Measurements from ENCODE around the gene RASL12.

Gene RASL12

DNA sequence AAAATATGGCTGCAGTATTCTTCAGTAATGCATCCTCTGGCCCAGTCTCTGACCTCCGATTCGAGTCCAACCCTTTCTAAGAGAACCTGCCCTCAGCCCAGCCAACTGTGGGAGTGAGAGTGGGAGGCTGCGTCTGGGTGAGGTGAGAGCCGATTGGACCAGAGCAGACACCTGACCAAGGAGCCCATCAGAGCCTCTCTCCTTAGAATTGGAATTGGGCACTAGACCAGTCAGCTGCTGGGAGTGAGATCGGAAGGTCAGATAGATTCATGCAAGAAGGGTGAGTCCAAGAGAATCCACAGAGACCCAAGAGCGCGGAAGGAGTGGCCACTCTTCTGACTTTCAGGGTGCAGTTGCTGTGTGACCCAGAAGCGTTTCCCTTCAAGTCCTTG, 10.2 kb downstream of the RASL12 start:
- TF ChIP-seq, protein P1, sequence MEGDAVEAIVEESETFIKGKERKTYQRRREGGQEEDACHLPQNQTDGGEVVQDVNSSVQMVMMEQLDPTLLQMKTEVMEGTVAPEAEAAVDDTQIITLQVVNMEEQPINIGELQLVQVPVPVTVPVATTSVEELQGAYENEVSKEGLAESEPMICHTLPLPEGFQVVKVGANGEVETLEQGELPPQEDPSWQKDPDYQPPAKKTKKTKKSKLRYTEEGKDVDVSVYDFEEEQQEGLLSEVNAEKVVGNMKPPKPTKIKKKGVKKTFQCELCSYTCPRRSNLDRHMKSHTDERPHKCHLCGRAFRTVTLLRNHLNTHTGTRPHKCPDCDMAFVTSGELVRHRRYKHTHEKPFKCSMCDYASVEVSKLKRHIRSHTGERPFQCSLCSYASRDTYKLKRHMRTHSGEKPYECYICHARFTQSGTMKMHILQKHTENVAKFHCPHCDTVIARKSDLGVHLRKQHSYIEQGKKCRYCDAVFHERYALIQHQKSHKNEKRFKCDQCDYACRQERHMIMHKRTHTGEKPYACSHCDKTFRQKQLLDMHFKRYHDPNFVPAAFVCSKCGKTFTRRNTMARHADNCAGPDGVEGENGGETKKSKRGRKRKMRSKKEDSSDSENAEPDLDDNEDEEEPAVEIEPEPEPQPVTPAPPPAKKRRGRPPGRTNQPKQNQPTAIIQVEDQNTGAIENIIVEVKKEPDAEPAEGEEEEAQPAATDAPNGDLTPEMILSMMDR (IDR thresholded peaks at IDR 0.05), result no peak
- Histone ChIP-seq H3K9me3 (no peaks in the 10 kb centered on the region), H3K27ac (no peak overlapping the region), H3K27me3 (peaks cover 14% of the 10 kb centered on the region), H3K4me1 (ENCODE audit: control insufficient read depth in 1 of 2, insufficient read depth in 1 of 2, low read depth in 1 of 2, low read length in 1 of 2) (no peaks in the 10 kb centered on the region), H3K36me3 (no peaks in the 10 kb centered on the region), H3K4me3 (ENCODE audit: low read depth in 1 of 2, low read length in 1 of 2) (no peak overlapping the region)

DNA sequence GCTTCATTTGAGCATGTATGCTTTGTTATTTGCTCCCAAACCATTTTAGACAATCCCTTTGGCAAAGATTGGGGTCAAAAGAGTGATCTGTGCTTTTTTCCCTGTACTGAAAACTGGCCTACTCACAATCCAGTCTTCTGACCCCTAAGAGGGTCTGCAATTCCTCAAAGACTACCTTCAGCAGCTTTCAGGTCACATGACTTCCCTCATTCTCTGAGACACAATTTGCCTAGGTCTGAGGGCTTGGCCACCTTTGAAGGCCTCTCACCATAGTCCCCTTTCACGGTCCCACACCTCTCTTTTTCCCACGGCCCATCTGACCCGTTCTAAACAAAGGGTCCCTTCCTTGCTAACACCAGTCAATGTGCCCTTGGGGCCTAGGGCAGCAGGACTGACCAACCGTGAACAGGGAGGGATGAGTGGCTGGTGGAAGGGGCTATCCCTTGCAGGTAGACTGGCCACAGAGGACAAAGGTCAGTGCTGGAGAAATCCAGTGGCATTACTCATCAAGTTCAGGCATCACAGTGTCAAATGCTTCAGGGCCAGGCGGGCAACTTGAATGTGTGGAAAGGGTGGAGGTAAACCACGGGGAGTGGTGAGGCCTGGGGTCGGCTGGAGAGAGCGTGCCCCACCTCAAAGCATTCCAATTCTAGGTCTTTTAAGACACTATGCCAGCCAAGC, 10.8 kb downstream of the RASL12 start:
- H3K9me3 ChIP-seq, result no peaks in the 10 kb centered on the region
- no peak overlapping the region for H3K27ac ChIP-seq
- H3K36me3 ChIP-seq, result no peaks in the 10 kb centered on the region
- H3K4me3 ChIP-seq (ENCODE audit: low read depth in 1 of 2, low read length in 1 of 2), result no peak overlapping the region
- peaks cover 14% of the 10 kb centered on the region for H3K27me3 ChIP-seq
- TF ChIP-seq, protein P1 (IDR thresholded peaks at IDR 0.05), result no peak
- no peaks in the 10 kb centered on the region for H3K4me1 ChIP-seq (ENCODE audit: control insufficient read depth in 1 of 2, insufficient read depth in 1 of 2, low read depth in 1 of 2, low read length in 1 of 2)

DNA sequence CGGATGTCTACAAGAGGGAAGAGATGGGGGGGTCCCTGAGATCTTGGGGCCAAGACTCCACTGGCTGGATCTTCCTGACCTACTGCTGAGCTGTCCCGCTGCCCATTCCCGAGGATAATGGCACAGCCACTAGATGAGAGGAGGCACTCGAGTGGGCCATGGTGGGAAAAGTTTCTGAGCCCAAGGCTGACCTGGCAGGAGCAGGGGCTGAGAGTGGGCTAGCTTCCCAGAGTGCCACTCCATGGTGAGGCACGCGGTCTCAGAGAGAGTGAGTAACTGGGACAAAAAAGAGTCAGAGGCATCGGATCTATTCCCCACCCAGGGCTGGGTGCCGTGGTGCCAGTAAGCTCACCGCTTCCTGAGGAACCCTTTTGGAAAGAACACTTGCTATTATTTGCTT, 11.7 kb downstream of the RASL12 start:
- no peak overlapping the region for H3K27ac ChIP-seq
- peaks cover 14% of the 10 kb centered on the region for H3K27me3 ChIP-seq
- H3K36me3 ChIP-seq, result no peaks in the 10 kb centered on the region

DNA sequence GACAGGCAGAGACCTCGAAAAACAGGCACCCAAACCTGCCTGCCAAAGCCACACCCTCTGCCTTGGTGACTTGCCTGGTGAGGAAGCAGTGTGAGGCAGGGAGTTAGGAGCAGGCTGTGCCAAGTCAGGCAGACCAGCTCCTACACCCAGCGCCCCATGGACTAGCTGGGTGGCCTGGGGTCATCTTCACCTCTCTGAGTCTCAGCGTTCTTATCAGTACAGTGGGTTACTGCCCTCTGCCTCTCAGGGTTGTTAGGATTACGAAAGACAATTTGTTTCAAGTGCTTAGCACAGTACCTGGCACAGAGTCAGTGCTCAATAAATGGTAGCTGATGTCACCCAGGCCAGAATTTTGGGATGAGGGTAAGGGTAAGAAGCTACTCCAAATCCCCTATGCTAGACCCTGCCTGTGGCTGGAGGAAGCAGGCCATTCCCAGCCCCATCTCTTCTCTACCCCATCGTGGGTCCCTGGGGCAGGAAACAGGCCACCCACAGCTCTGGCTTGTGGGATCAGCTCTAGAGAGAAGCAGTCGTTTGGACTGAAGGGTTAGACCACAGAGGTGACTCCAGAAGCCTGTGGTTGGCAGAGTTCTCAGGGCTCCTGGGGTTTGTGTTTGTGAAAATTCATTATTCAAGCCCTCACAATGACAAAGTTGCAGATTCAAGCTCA, 12.5 kb downstream of the RASL12 start:
- TF ChIP-seq, protein P1 (IDR thresholded peaks at IDR 0.05), result no peak
- Histone ChIP-seq H3K27ac (no peak overlapping the region), H3K4me3 (ENCODE audit: low read depth in 1 of 2, low read length in 1 of 2) (no peak overlapping the region), H3K4me1 (ENCODE audit: control insufficient read depth in 1 of 2, insufficient read depth in 1 of 2, low read depth in 1 of 2, low read length in 1 of 2) (peaks cover 2 to 3% of the 10 kb centered on the region in 2 experiments), H3K27me3 (peaks cover 13% of the 10 kb centered on the region), H3K36me3 (no peaks in the 10 kb centered on the region), H3K9me3 (no peaks in the 10 kb centered on the region)

More for the DNA sequence above, 11.7 kb downstream of the RASL12 start:
- Histone ChIP-seq H3K4me1 (ENCODE audit: control insufficient read depth in 1 of 2, insufficient read depth in 1 of 2, low read depth in 1 of 2, low read length in 1 of 2) (no peaks in the 10 kb centered on the region), H3K9me3 (no peaks in the 10 kb centered on the region), H3K4me3 (ENCODE audit: low read depth in 1 of 2, low read length in 1 of 2) (no peak overlapping the region)
- TF ChIP-seq, protein P1 (IDR thresholded peaks at IDR 0.05), result no peak

DNA sequence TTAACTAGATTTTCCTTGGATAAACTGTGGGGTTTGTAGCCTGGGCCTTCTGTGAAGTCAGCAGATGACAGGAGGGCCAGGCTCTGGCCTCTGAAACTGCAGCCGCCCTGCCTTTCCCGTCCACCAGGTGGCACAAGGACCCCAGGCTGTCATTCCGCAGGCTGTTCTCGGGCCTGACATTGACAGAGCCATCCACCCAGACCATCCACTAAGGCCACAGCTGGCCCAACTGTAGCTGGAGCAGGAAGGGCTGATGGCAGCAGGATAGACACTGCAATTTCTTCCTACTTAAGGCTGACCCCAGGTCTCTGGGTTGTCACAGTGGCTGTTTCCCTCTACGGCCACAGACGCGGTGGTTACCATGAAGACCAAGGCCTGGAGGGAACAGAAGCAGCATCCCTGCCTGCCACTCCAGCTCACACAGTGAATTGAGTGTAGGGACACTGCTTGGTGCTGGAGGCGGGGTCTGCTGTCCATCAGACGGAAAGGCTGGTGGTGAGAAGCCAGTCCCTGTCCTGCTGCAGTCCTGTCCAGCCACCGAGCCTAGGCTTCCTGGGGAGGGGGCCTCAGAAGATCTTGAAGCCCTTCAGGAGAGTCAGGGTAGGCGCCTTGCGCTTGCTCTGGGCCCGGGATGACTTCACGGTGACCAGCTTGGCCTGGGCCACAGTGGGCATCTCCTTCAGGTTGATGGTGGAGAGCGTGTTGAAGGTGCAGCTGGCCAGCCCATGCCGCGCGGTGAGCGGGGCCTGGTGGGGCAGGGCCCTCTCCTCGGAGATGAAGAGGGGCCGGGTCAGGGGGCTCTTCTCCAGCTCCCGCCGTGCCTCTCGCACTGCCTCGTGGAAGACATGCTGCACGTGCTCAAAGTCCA, 13.2 kb downstream of the RASL12 start:
- Histone ChIP-seq H3K27me3 (peaks cover 16% of the 10 kb centered on the region), H3K4me1 (ENCODE audit: control insufficient read depth in 1 of 2, insufficient read depth in 1 of 2, low read depth in 1 of 2, low read length in 1 of 2) (peaks cover 10 to 11% of the 10 kb centered on the region in 2 experiments), H3K27ac (no peak overlapping the region), H3K36me3 (no peaks in the 10 kb centered on the region), H3K4me3 (ENCODE audit: low read depth in 1 of 2, low read length in 1 of 2) (no peak overlapping the region), H3K9me3 (no peaks in the 10 kb centered on the region)
- TF ChIP-seq, protein P1 (IDR thresholded peaks at IDR 0.05), result peak; percentile 48

Data from neutrophil (primary cell).